Measurements from ENCODE around the gene BLOC1S5.
"Not testable (repeated sequence)": the region's sequence is repeated elsewhere in the genome, so short reads cannot be mapped to it uniquely, and the experiment has no call there.

Gene BLOC1S5

DNA sequence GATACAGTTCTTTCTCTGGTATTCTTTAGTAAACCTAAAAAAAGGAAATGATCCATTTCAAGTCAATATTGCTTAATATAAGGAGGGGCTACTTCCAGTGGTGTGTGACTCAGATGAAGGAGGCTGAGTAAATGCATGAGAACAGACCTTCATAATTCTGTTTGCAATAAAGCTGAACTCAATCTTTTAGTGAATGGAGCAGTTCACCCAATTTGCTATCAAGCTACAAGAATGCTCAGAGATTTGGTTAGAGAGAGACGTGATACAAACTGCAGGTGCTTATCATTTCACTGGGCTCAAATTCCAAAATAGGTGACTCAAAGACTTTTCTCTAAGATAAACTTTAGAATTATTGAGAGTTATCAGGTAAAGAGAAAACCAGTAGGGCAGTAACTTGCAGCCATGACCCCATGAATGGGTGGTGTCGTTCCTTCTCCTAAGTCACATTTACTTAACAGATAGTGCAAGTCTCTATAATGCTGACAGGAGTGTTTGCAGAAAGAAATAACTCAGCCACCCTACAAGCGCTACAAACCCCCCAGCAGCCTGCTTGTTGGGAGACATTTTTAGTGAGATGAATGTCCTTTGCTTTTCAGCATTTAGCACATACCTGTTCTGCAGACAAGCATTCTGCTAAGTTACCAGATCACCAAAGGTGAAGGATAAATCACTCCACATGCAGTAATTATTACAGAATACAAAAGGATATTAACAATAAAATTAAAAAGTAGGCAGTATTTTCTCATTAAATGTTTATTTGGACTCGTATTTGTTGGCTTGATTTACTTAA, 16.4 kb upstream of the BLOC1S5 start:
- peak; percentile 61 for DNase-seq (ENCODE audit: low read depth)

DNA sequence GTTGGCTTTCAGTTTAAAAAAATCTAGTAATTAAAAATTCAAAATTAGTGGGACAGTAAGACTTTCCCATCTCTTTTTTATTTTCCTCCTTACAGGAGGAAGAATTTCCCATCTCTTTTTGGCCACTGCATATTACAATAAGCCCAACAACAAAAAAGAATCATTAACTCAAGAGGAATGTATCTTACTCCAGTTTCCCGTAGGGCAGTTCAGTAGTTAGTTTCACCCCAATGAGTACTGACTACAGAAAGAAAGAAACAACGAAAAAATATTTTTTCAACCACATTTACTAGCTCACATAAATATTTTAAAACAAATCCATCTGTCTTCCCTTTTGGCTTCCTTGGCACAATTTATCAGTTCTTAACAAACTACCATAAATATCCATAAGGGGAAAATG, 14.9 kb upstream of the BLOC1S5 start:
- DNase-seq (ENCODE audit: low read depth) = no peak

DNA sequence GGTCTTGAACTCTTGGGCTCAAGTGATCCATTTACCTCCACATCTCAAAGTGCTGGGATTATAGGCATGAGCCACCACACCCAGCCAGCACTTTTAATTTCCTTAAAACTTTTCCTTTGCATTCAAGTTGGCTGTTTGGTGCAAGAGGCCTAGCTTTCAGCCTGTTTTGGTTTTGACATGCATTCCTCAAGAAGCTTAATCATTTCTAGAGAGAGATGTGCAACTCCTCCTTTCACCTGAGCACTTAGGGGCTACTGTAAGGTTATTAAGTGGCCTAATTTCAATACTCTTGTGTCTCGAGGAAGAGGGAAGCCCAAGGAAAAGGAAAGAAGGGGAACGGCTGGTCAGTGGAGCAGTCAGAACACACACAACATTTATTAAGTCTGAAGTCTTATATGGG, 13.8 kb upstream of the BLOC1S5 start:
- DNase-seq (ENCODE audit: low read depth) = no peak

DNA sequence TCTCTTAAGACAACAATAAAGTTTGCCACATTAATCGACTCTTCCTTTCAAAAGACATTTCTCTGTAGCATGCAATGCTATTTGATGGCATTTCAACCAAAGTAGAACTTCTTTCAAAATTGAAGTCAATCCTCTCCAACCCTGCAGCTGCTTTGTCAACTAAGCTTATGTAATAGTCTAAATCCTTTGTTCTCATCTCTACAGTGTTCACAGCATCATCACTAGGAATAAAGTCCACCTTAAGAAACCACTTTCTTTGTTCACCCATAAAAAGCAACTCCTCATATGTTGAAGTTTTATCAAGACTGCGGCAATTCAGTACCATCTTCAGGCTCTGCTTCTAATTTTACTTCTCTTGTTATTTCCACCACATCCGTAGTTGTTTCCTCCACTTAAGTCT, 11.5 kb upstream of the BLOC1S5 start:
- DNase-seq (ENCODE audit: low read depth) = no peak

DNA sequence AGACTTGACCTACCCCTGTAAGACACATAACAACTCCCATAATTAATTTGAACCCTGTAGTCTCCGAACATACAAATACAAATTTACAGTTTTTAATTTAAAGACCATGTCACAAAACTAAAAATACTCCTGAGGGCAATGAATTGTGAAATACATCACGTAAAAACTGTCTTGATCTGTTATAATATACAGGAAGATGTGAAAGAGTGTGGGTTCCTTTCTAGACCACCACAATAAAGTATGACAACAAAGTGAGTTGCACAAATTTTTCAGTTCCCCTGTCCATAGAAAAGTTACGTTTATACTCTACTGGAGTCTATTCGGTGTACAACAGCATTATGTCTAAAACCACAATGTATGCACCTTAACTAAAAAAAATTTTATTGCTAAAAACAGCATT, 11.0 kb upstream of the BLOC1S5 start:
- no peak for DNase-seq (ENCODE audit: low read depth)

DNA sequence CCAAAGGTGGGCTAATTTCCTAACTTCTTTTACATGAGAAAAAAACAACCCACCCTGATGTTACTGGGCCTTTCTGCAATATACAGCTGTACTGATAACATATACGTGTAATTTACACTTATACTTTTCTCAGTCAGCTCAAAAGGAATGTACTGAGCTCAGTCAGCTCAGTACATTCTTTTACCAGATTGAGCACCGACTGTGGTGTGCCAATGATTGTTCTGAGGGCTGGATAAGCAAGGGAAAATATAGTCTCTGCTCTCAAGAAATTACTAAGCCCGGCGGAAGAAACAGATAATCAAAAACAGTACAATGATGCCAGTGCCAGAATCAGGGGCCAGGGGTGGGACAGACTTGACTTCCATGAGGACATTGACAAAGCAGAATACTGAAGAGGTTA, 10.0 kb upstream of the BLOC1S5 start:
- DNase-seq (ENCODE audit: low read depth) = peak; percentile 52

DNA sequence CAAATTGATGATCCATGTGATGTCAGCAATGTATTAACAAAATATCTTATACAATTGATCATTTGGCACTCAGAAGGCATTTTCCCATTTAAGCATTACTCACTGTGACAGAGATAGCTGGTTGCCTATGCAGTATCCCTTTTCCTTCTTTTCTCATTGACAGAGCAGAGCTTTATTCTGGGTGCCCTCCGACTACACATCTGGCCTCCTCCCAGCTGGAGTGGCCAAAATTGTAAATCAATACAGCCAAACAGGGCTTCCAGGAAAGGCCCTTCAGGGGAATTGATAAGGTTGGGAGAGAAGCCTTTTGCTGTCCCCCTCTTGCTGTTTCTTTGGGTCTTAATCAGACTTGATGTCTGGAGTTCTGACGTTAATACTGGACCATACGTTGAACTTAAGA, 9.6 kb upstream of the BLOC1S5 start:
- no peak for DNase-seq (ENCODE audit: low read depth)

DNA sequence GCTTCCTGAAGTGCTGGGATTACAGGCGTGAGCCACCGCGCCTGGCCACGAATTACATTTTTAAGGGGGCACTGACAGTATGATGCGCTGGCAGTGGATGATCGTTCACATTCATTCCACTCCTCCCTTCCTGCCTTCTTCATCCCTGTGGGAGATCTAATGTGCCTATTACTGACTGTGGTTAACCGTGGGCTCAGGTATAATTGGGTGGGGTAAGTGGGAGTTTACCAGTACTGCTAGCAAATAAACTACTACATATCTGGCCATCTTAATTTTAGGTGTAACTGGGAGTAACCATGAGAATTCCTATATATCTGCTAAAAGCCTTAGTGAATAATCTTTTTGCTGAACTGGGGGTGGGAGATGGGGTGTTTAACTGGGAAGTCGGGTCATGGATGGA, 6.5 kb upstream of the BLOC1S5 start:
- no peak for DNase-seq (ENCODE audit: low read depth)

DNA sequence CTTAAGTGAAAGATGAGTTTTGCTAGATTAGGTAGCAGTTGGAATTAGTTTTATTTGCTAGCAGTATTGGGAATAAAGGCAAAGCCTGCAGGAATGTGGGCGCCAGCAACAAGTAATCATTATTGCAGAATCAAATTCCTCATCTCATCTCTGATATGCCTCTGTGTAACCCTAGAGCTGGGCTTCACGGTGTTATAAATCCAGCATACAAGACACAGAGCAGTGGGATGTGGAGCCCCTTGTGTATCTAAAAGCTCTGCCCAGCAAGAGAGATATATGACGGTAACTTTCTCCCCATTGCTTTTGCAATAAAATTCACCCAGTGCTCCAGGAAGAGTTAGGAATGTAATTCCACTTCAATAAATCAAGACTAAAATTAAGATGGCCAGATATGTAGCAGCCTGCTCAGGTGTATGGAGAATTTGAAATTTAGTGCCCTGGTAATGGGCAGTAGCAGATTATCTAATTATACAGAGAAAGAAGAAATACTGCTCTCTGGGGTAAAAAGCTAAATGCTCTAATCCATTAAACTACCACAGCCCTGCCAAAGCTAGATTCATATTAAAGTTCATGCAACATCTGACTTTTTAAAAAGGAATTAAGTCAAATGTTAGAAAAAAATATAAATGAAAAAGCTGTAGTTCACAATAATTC, 5.6 kb upstream of the BLOC1S5 start:
- no peak for DNase-seq (ENCODE audit: low read depth)

DNA sequence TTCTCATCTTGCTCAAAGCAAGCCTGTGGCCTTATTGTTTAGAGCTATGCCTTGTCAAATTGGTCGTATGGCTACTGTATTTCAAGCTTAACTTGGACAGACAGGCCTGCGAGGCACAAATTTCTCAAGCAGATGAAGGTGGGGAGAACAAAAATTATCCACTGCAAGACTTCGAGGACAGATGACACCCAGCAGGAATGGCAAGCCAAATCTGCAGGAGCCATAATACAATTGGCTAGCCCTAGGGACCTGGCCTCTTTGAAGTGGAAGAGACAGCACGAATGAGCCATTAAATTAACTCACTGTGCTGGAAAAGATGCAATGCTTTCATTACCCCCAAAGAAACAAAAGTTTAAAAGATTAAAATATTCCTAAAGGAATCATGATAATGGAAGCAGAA, 5.0 kb upstream of the BLOC1S5 start:
- no peak for DNase-seq (ENCODE audit: low read depth)

DNA sequence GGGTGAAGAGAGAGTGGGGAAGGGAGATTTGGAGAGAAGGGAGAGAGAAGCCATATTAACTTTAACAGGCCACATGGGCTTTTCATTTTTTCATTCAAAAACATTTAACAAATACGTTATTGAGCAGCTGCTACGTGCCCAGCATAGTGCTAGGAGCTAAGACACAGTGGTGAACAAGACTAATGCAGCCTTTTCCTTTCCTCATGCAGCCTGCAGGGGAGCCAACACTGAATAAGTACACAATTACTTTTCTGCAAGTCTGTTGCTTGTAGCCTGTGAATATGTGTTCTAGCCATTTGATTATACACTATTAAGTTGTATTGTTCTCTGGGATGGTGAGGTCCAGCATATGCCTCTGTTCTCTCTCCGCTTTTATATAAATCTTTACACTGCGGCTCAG, 1.9 kb upstream of the BLOC1S5 start:
- DNase-seq (ENCODE audit: low read depth) = no peak

DNA sequence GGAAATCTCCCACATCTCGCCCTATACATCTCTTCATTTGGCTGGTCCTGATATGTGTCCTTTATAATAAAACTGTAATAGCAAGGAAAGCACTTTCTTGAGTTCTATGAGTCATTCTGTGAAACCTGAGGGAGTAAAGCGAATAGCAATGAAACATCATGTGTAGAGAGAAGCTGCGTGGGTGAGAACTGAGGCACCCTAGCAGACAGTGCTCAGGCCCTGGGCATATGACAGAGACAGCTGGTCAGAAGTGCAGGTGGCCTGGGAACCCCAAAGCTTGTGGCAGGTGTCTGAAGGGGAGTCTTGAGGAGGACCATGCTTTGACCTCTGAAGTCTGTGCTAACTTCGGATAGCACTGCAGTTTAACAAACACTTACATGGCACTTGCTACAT, 1.3 kb upstream of the BLOC1S5 start:
- DNase-seq (ENCODE audit: low read depth) = no peak

DNA sequence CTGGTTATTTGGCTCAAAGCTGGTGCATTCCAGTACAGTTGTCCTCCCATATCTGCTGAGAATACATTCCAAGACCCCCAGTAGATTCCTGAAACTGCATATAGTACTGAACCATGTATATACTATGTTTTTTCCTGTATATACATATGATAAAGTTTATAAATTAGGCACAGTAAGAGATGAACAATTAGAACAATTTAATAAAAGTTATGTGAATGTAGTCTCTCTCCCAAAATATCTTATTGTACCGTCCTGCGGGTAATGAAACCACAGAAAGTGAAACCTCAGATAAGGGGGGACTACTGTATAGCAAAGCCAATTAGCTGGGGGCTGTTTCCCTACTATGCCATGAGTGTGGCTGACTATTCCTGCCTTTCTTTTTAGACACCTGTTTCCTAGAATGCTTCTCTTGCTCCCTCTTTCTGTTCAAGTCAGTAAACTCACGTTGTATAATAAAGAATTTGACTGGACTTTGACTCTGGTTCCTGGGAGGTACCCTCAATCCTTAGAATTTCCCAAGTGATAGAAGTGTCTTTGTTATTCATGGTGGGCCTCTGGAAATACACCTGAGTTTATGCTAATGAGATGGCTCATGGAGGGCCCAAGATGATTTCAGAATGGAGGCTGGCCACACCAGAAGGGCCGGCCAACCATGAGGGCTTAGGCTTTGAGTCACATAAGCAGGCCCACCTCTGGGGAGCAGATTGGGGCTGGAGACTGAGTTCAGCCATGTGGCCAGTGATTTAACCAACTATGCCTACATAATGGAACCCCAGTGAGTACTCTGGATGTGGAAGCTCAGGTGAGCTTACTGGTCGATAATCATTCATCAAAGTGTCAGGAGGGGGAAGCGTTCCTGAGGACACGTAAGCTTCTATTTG, 689 bp upstream of the BLOC1S5 start:
- DNase-seq (ENCODE audit: low read depth) = no peak

DNA sequence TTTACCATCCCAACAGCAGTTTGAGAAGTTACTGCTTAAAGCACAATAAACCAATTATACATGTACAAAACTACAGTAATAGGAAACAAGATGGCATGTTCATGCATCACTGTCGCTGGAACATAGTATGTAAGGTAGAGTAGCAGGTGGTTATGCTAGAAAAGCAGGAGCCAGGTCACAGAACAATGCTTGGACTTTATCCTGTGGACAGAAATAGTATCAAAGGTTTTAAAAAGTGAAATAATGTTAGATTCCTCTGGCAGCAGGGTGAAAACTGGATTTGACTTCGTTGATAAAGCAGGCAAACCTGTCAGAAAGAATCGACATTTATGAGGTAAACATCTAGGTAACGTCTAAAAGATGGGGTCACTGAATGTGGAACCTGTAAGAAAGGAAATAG, 2.5 kb downstream of the BLOC1S5 start:
- no peak for DNase-seq (ENCODE audit: low read depth)

DNA sequence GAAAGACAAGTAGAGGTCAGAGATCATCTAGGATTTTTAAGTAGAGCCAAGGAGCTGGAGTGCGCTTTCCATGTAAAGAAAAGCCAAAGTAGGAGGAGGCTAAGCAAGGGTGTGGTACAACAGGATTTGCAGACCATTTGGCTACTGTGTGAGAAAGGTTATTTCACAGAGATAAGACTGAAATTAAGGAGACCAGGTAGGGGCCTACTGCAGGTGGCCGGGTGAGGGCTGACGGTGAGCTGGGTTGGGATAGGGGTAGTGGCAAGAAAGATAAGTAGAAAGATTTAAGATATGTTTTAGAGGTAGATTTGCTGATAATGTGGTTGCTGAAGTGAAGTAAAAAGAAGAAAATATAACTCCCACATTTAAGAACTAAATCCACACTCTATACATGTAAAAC, 3.8 kb downstream of the BLOC1S5 start:
- no peak for DNase-seq (ENCODE audit: low read depth)

DNA sequence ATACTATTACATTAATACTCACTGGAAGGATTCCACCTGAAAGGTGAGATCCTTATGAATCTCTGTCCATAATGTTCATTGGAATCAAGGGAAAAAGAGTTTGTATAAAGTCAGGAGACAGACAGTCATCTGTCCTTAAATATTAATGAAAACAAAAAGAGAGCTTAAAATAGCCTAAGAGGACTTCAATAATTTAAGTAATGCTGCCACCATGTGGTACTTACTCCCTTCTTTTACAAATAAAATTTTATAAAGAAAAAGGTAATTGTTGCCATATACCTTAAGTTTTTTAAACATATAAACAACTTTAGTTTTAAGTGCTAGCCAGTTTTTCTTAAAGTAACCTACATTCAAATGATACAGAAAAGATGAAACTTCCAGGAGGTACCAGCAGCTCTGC, 5.1 kb downstream of the BLOC1S5 start:
- DNase-seq (ENCODE audit: low read depth) = peak; percentile 50

DNA sequence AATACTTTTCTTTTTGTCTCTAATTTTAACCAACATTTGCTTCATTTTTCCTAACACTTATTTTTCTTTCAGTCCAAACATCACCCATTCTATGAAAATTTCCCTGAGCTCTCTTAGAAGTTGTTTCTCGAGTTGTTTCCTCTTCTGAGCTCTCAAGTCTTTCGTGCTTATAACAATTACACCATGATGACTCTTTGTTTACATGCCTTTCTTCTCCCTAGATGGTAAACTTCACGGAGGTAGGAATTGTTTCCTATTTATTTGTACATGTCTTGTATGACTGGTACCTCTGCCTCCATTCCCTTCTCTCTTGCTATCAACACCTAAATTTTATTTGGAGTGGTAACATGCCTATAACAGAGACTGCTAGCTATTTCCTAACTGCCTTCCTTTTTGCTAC, 6.4 kb downstream of the BLOC1S5 start:
- no peak for DNase-seq (ENCODE audit: low read depth)

DNA sequence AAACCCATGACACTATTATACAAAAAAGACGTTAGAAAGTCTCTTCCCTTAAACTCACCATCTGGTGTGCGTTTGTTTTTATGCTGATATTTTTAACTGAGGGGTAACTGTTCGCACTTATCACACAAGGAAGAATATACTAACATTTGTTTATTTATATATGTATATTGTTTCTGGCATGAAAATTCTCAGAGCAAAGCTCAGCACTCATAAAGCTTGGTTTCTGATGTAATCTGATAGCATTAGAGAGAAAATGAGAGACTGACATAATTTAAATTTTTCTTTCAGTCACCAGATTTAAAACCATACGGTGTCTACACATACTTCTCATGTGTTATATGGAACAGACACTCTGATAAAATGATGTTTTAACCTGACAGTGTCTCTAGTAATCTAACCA, 6.9 kb downstream of the BLOC1S5 start:
- no peak for DNase-seq (ENCODE audit: low read depth)

DNA sequence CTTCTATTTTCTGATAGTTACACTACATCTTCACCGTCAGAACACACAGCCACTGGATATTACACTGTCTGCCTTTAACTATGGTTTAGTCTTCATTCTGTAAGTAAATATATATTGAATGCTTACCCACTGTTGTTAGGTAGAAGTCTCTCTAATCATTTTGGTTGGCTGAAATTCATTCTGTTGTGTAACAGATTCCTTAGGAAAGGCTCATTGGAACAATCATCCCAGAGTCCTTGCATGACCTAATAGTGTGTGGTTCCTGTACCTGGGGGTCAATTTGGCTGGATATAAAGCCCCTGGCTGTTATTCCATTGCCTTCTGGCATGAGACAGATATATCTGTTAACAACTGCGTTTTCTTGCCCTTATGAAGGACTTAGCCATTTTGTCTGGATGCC, 9.9 kb downstream of the BLOC1S5 start:
- DNase-seq (ENCODE audit: low read depth) = no peak

DNA sequence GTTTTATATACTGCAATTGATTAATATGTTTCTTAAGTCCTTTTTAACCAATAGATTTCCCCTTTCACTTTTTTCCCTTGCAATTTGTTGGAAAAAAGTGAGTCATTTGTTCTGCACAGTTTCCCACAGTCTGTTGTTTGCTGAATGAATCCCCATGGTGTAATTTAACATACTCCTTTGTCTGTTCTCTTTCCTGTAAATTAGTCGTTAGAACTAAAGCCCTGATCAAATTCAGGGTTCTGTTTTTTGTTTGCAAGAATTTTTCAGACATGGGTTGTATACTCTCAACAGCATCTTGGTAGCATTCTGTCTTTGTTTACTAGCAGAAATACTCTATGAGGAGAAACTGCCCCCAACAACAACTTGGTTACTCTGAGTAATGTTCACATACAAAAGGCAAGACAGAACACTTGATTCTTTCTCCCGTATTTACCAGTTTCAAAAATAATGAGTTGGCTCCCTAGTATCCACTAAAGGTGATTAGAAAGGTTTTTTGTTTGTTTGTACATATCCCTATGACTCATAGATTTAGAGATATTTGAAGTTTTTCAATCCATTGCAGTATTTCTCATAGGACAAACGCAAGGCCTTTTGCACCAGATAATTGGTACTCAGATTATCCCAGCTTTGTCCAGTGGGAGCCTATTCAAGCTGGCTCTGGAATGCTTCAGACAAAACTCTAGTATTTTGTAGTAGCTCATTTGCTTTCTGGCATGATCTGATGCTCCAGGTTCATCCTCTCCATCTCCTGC, 16.5 kb downstream of the BLOC1S5 start:
- peak; percentile 22 for DNase-seq (ENCODE audit: low read depth)

DNA sequence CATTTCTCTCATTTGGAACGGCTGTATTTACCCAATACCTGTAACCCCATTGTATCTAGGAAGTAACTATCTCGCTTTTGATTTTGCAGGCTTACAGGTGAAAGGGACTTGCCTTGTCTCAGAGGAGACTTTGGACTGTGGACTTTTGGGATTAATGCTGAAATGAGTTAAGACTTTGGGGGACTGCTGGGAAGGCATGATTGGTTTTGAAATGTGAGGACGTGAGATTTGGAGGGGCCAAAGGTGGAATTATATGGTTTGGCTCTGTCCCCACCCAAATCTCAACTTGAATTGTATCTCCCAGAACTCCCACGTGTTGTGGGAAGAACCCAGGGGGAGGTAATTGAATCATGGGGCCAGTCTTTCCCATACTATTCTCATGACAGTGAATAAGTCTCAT, 18.4 kb downstream of the BLOC1S5 start:
- DNase-seq (ENCODE audit: low read depth) = not testable (repeated sequence)

DNA sequence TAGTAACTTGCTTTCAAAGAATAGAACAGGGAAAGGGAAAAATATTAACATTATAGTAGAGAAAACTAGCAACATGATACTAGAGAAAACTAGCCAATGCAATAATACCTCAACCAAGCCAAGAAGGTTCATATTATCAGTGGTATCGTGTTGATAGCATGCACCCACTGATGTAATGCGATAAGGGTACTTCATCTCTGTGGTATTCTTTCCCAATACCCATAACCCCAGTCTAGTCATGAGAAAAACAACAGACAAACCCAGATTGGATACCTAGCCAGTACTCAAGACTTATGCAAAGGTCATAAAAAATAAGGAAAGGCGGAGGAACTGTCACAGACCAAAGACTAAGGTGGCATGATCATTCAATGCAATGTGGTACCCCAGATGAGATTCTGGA, 21.0 kb downstream of the BLOC1S5 start:
- peak; percentile 23 for DNase-seq (ENCODE audit: low read depth)
